ENCODE results near the gene KATNAL1. TPM values are rescaled to one million over a fixed set of nuclear protein-coding genes. Genes with fewer than 3 reads are reported as not detected.
A peak's percentile ranks its signal among the peaks of the same experiment; 100 is the strongest.

The KATNAL1 gene
- total and polyA plus RNA-seq, 10 of the 15 experiments (the other 5 are each of a cell fraction or from before 2014, with no cell fraction given): 6.5 to 18.7 (median 11.7) TPM

- peaks cover 0 to 3% of the 10 kb centered on the region in 2 experiments; a peak in 2 of 4 replicates for H3K36me3 ChIP-seq (ENCODE audit: control insufficient read depth in 2 of 2, insufficient read depth in 2 of 2, low read length in 1 of 2)
- 52% methylated on average over 3 of the region's 3 CpGs for WGBS (ENCODE audit: insufficient coverage, insufficient replicate concordance, low lambda C conversion rate, missing lambda C conversion rate)
- FAIRE-seq (no peak), DNase-seq (ENCODE audit: low read depth, low spot score) (no peak), ATAC-seq (no peak)
- no peaks in the 10 kb centered on the region; the same call in 2 of the 3 replicates for H3K9me3 ChIP-seq (replicated peaks; ENCODE audit: control insufficient read depth, insufficient read depth, low read length)
- H3K4me2 ChIP-seq (ENCODE audit: control insufficient read depth, insufficient read depth): no peak overlapping the region
- CTCF ChIA-PET: no interaction called here
- intact Hi-C loops (cut with micrococcal nuclease; ENCODE audit: unreplicated experiment): no loop called here
- no TSS peak for BruUV-seq (replicated peaks)
- in situ Hi-C loops (cut with MboI): no loop called here
- RAD21 ChIA-PET (ENCODE audit: unreplicated experiment): interaction anchor here (1.2 kb wide), 1 partner anchor 11 kb away, joined by 3 read pairs; no protein-coding TSS in a partner anchor
- no peak overlapping the region for H3K4me3 ChIP-seq
- H3K79me2 ChIP-seq (ENCODE audit: control insufficient read depth, insufficient read depth, low read length): no peaks in the 10 kb centered on the region; the same call in 1 of the 2 replicates
- TF ChIP-seq RAD21 (IDR thresholded peaks at IDR 0.05; ENCODE audit: insufficient read depth, low read depth, low read length) (0 out of 2 replicates have a peak, but pooled peaks have one; percentile 3), CHD1 (IDR thresholded peaks at IDR 0.05; ENCODE audit: low read depth, low read length) (no peak), PAX5 (IDR thresholded peaks at IDR 0.05; ENCODE audit: borderline replicate concordance, low read depth, low read length) (no peak), JUNB (IDR thresholded peaks at IDR 0.05) (0 out of 2 replicates have a peak, but pooled peaks have one; percentile 31), TAF1 (IDR thresholded peaks at IDR 0.05; ENCODE audit: borderline replicate concordance, low read depth, low read length) (no peak)
- TF ChIP-seq, protein P1, sequence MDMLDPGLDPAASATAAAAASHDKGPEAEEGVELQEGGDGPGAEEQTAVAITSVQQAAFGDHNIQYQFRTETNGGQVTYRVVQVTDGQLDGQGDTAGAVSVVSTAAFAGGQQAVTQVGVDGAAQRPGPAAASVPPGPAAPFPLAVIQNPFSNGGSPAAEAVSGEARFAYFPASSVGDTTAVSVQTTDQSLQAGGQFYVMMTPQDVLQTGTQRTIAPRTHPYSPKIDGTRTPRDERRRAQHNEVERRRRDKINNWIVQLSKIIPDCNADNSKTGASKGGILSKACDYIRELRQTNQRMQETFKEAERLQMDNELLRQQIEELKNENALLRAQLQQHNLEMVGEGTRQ (IDR thresholded peaks at IDR 0.05; ENCODE audit: borderline replicate concordance, low read depth, low read length): no peak
- TF ChIP-seq, protein P2, sequence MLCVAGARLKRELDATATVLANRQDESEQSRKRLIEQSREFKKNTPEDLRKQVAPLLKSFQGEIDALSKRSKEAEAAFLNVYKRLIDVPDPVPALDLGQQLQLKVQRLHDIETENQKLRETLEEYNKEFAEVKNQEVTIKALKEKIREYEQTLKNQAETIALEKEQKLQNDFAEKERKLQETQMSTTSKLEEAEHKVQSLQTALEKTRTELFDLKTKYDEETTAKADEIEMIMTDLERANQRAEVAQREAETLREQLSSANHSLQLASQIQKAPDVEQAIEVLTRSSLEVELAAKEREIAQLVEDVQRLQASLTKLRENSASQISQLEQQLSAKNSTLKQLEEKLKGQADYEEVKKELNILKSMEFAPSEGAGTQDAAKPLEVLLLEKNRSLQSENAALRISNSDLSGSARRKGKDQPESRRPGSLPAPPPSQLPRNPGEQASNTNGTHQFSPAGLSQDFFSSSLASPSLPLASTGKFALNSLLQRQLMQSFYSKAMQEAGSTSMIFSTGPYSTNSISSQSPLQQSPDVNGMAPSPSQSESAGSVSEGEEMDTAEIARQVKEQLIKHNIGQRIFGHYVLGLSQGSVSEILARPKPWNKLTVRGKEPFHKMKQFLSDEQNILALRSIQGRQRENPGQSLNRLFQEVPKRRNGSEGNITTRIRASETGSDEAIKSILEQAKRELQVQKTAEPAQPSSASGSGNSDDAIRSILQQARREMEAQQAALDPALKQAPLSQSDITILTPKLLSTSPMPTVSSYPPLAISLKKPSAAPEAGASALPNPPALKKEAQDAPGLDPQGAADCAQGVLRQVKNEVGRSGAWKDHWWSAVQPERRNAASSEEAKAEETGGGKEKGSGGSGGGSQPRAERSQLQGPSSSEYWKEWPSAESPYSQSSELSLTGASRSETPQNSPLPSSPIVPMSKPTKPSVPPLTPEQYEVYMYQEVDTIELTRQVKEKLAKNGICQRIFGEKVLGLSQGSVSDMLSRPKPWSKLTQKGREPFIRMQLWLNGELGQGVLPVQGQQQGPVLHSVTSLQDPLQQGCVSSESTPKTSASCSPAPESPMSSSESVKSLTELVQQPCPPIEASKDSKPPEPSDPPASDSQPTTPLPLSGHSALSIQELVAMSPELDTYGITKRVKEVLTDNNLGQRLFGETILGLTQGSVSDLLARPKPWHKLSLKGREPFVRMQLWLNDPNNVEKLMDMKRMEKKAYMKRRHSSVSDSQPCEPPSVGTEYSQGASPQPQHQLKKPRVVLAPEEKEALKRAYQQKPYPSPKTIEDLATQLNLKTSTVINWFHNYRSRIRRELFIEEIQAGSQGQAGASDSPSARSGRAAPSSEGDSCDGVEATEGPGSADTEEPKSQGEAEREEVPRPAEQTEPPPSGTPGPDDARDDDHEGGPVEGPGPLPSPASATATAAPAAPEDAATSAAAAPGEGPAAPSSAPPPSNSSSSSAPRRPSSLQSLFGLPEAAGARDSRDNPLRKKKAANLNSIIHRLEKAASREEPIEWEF (IDR thresholded peaks at IDR 0.05; ENCODE audit: insufficient replicate concordance, low read depth, low read length): no peak
- TF ChIP-seq, protein P3, sequence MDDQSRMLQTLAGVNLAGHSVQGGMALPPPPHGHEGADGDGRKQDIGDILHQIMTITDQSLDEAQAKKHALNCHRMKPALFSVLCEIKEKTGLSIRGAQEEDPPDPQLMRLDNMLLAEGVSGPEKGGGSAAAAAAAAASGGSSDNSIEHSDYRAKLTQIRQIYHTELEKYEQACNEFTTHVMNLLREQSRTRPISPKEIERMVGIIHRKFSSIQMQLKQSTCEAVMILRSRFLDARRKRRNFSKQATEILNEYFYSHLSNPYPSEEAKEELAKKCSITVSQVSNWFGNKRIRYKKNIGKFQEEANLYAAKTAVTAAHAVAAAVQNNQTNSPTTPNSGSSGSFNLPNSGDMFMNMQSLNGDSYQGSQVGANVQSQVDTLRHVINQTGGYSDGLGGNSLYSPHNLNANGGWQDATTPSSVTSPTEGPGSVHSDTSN (IDR thresholded peaks at IDR 0.05; ENCODE audit: insufficient replicate concordance, low read depth, low read length): no peak
- H2AFZ ChIP-seq (ENCODE audit: control insufficient read depth, low read depth, low read length): no peak overlapping the region
- no peak overlapping the region for H3K9ac ChIP-seq (ENCODE audit: control insufficient read depth, insufficient read depth, low read length)
- H3K27ac ChIP-seq (ENCODE audit: control insufficient read depth, insufficient read depth): no peak overlapping the region
- POLR2A ChIA-PET: no interaction called here
- H3K27me3 ChIP-seq (replicated peaks in 1 of 2; ENCODE audit: control insufficient read depth in 2 of 2, insufficient read depth in 2 of 2, low read length in 1 of 2): no peaks in the 10 kb centered on the region
- H4K20me1 ChIP-seq (ENCODE audit: control insufficient read depth, insufficient read depth): no peaks in the 10 kb centered on the region
- no peaks in the 10 kb centered on the region for H3K4me1 ChIP-seq (ENCODE audit: control insufficient read depth, insufficient read depth, low read length)
- SMC1A ChIA-PET (ENCODE audit: uncharacterized antibody, unreplicated experiment): interaction anchor here (0.8 to 1.3 kb wide), 2 partner anchors 10 to 85 kb away, joined by 3 to 5 read pairs; no protein-coding TSS in a partner anchor
Measured at GRCh38 chr13:30294004-30294403, 13.3 kb downstream of the KATNAL1 start.
